Activated CD4-positive, alpha-beta T cell treated with anti-CD3 and anti-CD28 coated beads, Interleukin-2, amount 50 U/mL, for 24 hours (primary cell): Measurements from ENCODE around the gene ZBTB24.

ENCODE experiments used
- DNase-seq, 2 donors: peaks; one replicate each; pipeline ENCODE4 v3.0.0-alpha.2; 2020; ENCODE audit warnings: low read depth in 1 of 2, low spot score in 1 of 2

Gene ZBTB24

DNA sequence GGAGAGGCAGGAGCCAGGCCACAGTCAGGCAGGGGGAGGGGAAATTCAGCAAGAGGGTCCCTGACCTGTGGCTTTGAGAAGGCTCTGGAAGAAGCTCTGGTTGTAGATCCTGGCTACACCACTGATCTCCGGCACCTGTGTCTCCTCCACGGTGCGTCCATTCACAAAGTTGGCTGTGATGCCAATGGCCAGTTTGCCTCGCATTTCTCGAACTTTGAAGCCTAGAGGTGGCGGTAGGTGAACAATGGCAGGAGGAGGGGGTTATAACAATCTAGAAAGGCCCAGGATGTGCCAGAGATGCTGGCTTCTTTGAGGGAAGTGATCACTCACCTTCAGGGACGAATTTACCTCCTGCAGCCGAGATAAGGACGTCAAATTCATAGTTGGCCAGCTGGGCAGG, 30.8 kb downstream of the ZBTB24 start:
- no peak for DNase-seq

DNA sequence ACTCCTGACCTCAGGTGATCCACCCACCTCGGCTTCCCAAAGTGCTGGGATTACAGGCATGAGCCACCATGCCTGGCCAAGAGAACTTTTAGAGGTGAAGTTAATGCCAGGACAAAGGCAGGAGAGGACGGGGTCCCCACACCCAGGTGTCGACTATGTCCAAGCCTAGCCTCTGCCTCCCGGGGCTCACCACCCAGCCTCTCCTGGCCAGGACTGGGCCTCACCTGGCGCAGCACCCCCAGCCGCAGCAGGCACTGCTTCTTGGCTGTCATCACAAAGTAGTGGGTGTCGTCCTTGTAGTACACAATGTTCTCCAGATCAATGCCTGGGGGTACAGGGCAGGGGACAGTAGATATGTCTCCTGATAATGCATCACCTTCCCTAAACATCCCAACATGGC, 31.6 kb downstream of the ZBTB24 start:
- no peak for DNase-seq

DNA sequence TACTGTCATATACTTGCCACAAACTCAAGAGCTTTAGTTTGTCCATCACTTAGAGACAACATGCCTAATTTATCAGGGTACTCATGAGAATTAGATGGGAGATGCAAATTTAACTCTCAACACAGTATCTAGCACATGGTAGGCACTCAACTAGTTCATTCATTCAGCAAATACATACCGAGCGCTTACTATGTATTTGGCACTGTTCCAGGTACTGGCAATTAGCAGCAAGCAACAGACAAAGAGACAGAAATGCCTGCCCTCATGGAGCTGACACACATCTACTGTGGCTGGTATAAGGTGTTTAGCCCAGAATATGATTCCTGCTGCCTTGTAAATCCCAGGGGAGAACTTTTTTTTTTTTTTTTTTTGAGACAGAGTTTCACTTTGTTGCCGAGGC, 32.2 kb downstream of the ZBTB24 start:
- no peak for DNase-seq

DNA sequence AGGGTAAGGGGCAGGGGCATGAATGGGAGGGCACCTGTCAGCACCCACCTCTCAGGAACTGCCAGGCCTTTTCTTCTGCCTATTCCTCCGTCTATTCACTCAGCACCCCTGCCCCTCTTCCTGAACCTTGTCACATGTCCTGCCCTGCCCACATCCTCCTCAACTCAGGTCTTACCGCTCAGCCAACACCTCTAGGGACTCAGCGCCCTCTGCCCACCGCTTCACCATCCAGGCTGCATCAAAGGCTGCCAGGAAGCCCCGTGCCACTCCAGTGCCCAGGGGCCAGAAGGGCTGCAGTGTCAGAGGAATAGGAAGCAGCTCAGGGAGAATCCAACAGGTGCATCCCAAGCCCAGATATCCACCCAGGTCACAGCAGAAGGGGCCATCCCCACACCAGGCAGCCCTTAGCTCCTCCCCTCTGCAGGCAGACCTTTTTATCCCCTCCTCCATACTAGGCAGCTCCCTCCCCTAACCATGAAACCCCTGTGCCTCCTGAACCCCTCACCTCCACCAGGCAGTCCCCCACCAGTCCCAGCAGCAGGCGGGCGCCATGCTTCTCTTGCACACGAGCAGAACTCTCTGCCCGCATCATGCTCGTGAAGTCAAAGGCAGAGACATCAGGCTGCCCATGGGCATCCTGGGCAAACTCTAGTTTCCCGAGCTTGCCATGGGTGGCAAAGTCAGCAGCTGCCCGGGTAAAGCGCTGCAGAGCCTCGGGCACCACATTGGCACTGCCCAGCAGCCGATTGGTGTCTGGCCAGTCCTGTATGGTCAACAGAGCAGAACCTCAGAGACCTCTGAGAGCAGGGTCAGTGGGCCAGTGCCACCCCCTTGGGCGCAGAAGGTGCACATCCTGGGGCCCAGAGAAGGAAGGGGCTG, 33.0 kb downstream of the ZBTB24 start:
- DNase-seq: no peak

DNA sequence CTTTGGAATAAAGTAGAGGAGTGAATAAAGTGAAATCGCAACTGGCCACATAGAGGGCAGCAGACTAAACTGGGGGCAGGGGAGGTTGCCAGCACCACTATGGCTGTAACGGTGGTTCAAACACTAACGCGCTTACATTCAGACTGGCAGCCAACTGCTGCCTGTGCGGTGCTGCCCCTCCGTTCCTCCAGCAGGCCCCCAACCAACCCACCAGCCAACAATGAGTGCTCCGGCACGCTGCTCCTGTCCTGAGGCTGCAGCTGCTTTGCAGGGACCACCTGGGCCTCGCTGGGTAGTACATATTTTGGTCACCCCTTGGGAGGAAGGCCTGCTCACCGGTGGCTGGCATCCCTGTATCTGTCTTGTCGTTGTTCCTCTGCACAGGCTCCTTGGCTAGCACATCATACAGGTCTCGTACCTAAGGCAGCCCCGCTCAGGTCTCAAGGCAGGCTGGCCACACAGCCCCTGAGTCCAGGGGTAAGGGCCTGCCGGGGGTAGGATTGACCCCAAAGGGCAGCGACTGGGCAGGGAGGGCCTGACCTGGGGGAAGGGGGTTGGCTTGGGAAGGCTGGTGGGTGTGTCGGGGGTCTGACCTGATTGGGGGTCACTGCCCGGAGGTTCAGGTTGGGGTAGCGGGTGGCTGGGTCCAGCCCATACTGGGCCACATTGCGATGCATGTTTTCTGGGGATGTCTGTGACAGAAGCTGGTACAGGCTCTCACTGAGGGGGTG, 33.8 kb downstream of the ZBTB24 start:
- no peak for DNase-seq

DNA sequence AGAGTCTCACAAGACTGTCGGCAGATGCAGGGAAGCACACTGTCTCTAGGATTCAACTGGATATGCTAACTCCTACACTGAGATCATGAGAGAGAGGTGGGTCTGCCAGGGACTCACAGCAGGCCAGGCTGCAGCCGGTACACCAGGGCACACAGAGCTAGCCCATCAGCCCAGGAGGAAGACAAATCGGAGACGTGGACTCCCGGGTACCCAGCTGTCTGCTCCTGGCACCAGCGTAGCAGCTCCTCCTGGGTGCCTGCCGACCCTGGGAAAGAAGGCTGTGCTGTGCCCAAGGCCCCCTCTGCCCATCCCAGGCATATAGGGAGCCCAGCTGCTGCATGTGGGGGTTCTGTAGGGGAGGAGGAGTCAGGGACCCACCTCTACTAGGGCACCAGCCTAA, 34.4 kb downstream of the ZBTB24 start:
- DNase-seq: no peak

DNA sequence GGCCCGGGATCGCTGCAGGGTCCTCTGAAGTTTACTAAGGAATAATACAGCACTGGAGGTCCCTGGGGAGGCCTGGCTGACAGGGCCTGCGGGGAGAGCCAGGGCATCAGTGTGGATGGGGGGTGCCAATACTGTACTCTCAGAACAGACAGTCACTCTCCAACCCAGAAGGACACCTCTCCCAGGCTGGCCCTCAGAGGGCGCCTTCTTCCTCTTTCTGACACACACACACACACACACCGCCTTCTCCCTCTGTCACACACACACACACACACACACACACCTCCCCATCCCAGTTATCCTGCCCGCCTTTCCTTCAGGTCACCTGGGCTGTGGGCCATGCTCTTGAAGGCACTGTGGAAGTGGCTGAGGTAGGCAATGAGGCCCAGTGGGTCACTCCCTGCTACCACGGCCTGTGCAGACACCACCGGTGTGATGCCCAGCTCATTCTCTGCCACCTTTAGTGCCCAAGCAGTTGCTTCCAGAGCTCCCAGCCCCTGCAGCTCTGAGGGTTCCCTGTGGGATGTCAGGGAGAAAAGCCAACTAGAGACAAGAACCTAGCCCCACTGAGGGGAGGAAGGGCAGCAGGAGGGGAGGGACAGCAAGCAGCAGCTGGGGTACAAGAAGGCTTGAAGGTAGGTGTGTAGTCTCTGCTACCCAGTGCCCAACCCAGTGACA, 35.0 kb downstream of the ZBTB24 start:
- no peak for DNase-seq

DNA sequence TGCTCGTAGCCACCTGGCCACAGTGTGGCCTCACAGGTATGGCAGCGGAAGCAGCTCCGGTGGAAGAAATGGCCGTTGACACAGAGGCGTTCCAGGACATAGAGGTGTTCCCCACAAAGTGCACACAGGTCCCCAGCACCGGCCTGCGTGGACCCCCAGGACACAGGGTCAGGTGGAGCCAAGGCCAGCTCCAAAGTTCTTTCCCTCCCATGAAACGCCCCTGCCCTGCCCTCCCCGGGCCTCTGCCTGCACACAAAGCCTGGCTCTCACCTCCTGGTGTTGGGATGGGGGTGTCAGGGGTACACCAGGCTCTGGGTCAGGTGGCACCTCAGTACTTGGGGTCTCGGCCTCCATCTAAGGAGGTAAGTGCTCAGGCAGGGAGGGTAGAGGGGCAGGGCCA, 35.9 kb downstream of the ZBTB24 start:
- no peak for DNase-seq

DNA sequence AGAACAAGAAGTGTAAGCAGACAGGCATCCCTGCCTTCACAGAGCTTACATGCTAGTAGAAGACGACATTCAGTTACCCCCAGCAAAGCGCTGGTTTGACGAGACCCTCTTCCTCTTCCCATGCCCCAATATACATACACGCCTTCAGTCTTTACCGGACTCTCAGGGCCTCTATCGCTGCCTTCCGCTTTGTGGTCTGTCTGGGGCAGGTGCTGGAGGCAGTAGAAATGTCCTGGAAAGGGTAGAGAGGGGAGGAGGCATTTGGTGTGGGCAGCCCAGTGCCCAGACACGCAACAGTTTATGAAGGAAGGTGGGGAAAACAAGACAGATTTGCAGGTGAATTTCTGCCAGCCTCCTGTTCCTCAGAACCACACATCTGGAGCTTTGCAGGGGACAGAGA, 36.5 kb downstream of the ZBTB24 start:
- no peak for DNase-seq

DNA sequence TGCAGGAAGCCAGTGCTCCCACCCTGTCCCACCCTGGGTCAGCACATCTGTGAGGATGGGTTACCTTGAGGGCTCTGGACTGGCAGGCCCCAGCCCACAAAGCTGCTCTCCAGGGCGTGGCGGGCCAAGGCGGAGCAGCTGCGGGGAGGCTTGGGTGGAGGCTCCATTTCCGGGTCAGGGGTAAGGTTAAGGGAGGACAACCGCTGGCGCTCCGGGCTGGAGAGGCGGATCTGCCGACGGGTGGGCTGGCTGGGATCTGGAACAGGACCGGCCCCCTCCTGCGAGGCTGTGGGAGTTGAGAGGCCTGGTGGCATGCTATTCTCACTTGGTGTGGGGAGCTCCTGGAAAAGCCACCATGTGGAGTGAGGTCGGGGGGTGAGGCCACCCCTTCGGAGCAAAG, 36.9 kb downstream of the ZBTB24 start:
- DNase-seq: no peak

DNA sequence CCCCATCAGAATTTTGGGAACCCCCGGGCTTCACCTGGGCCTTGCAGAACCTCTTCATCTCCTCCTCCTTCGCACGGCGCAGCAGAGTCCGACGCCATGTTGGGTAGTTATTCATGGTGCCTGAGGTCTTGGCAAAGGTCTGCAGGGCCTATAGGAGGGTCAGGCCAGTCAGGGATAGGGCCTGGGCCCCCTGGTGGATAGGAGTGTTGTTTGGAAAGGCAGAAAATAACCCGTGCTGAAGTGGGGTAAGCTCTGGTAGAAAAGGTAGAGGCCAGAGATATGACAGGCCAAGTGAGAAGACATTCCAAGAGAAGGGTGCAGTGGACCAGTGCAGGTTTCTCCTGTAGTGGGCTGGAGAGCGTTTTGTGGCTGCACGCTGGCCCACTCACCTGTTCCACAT, 37.6 kb downstream of the ZBTB24 start:
- DNase-seq: no peak

DNA sequence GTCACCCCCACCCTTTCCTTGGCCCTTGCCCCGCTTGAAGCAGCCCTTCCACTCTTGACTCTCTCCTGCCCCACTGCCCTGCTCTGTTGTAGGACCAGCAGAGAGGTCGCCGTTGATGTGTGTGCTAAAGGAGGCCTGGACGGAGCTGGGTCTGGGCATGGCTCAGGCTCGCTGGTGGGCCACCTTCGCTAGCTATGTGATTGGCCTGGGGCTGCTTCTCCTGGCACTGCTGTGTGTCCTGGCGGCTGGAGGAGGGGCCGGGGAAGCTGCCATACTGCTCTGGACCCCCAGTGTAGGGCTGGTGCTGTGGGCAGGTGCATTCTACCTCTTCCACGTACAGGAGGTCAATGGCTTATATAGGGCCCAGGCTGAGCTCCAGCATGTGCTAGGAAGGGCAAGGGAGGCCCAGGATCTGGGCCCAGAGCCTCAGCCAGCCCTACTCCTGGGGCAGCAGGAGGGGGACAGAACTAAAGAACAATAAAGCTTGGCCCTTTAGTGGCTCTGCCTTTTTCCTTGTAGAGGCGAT, 39.5 kb downstream of the ZBTB24 start:
- DNase-seq: no peak

DNA sequence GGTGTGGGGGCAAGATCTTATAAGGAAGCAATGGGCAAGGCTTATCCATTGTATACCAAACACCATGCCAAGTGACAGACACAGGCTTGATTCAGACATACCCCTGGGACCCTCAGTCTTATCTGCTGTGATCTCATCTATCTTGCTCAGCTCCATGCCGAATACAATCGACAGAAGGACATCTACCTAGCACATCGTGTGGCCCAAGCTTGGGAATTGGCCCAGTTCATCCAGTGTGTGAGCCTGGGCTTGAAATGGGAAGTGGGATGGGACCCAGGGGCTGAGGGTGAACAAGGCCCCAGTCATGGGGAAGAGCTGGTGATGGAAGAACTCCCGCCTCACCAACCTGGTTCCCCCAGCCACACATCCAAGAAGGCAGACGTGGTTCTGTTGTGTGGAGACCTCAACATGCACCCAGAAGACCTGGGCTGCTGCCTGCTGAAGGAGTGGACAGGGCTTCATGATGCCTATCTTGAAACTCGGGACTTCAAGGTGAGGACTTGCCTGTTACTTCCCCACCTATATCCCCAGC, 40.6 kb downstream of the ZBTB24 start:
- DNase-seq: no peak

DNA sequence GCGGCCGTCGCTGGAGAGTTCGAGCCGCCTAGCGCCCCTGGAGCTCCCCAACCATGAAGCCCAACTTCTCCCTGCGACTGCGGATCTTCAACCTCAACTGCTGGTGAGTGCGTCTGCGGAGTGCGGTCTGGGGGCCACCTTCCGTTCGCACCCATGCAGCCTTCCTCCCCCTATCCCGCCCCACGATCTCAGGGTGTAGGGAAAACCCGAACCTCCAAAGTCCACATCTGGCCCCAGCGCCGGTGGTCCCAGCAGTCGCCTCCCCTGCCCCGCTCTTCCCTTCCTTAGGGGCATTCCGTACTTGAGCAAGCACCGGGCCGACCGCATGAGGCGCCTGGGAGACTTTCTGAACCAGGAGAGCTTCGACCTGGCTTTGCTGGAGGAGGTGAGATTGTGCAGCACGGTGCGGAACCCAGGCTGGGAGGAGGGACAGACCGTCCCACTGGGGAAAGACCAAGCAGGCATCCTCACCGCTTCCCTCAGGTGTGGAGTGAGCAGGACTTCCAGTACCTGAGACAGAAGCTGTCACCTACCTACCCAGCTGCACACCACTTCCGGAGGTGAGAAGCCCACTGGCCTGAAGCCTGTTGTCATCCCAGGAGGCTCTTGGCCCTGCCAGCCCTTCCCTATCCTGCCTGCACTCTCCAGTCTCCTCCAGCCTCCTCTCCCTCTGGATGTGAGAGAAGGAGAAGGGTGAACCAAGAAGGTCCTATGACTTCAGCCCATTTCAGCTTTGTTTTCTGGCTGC, 41.8 kb downstream of the ZBTB24 start:
- peak in 1 of 2 donors; percentile 22 for DNase-seq

DNA sequence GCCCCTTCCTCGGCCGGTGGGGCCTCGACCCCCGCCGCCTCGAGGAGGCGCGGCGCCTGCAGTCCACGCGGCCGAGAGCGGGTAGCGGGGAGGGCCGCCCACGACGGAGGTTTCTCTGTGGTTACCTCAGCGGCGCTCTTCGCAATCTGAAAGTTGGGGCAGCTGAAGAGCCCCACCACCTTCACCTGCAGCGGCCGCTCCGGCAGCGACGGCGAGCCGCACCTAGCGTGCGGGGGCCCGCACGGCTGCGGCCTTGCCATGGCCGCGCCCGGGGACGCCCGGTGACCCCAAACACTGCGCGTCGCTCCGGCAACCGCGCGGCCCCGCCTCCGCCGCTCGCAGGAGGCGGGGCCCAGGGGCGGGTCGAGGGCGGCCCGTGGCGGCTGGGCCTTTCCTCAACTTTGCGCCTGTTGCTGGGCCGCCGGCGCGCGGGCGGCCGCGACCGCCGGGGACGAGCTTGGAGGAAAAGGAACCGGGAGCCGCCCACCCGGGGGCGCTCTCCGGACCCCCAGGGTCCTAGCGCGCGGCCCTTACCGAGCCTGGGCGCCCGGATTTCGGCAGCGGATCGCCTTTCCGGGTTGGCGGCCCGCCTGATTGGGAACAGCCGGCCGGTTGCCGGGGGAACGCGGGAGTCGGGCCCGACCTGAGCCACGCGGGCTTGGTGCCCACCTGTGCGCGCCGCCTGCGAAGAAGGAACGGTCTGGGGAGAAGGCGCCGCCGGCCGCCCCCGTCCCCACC, 42.5 kb downstream of the ZBTB24 start, which contains the start of the genes PPIL6 and SMPD2:
Gene PPIL6, minus strand, starts transcription at position 298 of the 738 bp plus-strand sequence. Its CDS starts 38 bp downstream, at position 260.
Gene SMPD2, plus strand, starts transcription at position 394 of the 738 bp plus-strand sequence. CDS start 398 bp downstream, outside the sequence.
- peak; percentile 50 to 62 for DNase-seq

DNA sequence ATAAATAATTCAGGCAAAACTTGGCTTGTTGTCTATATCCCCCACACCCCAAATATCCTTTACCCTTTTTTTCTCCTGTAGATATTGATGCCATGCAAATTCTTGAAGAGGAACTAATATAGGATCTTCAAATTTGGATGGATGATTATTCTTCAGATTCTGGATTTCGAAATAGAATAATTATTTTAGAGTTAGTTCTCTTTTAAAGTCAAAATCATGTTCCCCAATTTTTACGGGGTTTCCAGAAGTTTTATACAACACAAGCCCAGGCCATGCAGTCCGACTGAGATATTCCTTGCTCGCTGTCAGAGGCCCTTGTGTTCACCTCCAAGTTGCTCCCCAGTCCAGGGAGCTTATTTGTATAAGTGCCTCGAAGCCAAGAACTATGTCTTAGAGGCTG, 47.0 kb downstream of the ZBTB24 start:
- no peak for DNase-seq

DNA sequence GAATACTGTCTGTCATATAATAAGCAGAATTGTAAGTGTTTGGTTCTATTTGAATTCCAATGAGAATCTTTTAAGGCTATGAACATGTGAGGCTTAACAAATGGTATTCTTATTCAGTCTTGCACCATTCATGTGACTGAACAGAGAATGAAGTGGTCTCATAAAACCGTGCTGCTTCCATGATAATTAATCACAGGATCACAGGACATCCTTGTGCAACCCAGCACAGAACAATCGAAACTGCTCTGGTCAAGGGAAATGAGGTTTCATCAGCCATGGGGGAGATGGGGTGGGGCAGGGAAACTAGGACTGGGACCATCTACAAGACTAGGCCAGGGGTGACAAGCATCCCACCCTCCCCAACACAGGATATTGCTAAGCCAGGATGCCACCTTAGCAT, 48.6 kb downstream of the ZBTB24 start:
- DNase-seq: no peak

DNA sequence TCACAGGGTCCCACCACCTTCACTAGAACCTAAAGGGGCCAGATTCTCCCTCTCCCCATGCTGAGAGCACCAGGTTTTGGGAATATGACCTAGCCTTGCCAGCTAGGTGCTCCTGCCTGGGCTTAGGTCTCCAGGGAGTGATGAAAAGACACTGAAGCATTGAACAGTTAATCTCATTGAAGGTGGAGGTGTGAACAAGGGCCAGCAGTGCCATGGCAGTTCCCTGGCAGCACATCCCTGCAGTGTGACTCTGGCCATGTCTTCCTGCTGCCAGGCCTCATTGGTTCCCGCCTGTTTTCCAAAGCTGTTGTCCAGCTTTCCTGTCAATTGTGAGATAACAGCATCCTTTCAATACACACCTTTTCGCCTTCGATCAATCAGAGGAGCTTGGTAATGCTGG, 53.5 kb downstream of the ZBTB24 start:
- DNase-seq: no peak

DNA sequence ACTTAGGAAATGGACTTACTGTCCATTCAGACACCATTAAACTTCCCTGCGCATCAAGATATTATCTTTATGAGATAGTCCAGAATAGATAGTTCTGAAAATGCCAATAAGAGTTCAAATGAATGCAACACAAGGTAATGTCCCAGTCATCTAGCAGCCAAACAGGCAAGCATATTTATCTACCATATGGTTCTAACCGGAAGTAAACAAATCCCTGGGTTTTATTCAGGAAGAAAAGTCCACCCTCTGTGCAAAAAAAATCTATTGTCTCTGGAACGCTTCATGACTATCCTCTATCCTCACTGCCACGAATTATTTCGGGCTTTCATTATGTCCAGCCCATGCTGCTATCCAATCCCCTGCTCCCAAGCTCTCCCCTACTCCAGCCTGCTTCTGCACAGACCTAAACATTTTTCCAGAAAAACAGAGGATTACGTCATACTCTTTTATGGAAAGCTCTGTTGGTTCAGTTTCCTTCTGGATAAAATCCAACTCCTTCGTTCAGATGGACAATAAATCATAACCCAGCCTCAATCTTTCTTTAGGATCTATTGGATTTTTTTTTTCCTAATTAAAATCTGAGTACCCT, 54.0 kb downstream of the ZBTB24 start:
- no peak for DNase-seq
